EH (cell line): ENCODE data around the gene EXTL1.

Experiments used
- DNase-seq: peaks from one replicate; pipeline ENCODE4 v3.0.0-alpha.2; 2015; ENCODE audit warnings: low read depth

EXTL1 gene

DNA sequence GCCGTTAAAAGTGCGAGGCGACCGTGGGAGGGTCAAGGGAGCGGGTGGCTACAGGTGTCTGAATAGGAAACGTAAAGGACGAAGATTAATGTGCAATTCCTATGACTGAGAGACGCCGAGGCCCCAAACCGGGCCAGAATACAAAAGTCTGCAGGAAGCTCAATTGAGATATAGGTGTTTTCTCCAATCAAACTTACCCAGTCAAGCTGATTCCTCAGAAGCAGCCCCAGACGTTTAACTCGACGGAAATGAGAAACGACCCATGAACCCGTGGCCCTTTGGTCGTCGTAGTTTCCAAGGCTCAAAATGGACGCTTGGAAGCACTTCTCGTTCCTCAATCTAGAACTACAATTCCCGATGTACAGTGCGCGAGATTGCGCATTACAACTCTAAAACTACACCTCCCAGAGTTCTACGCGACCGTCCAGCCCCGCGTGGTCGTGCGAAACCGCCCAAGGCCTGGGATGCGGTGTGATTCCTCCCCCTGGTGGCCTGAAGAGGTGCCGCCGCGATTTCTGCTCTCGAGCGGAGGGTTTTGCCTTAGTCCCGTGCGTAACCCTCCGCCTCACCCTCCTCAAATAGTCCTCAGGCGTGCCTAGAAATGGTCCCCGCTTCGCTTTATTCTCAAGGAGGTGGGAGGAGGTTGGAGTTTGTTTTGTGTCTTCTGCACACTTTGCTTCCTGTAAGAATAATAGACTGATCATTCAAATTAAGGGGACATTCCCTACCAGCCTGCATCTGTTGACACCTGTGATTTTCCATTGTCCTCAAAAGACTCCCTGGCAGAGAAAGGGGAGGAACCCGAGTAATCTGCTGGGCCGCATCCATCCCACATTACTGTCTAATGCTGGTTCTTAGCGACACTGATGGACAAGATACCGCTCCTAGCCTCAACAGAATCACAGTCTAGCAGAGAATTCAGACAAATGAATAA lies 23.5 kb upstream of the EXTL1 start, which contains the start of gene PAFAH2:
Gene PAFAH2 (minus strand): TSS at position 236 of the 934 bp plus-strand sequence. CDS start 7,247 bp downstream, outside the sequence.
- DNase-seq: peak; percentile 99

GRCh38 chr1:25999041-25999800 lies 22.4 kb upstream of the EXTL1 start:
- no peak for DNase-seq

DNA sequence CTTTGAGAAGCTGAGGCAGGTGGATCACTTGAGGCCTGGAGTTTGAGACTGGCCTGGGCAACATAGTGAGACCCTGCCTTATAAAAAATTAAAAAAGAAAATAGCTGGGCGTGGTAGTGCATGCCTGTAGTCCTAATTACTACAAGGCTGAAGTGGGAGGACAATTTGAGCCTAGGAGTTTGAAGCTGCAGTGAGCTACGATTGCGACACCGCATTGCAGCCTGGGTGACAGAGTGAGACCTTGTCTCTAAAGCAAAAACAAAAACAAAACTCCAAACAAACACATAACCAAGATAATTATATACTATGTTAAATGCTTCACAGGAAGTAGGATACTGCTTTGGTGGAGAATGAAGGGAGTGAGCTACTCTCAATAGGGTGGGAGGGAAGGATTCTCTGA lies 18.3 kb upstream of the EXTL1 start:
- DNase-seq: no peak

- no peak for DNase-seq
Observed at GRCh38 chr1:26003756-26004155, 17.8 kb upstream of the EXTL1 start.

DNA sequence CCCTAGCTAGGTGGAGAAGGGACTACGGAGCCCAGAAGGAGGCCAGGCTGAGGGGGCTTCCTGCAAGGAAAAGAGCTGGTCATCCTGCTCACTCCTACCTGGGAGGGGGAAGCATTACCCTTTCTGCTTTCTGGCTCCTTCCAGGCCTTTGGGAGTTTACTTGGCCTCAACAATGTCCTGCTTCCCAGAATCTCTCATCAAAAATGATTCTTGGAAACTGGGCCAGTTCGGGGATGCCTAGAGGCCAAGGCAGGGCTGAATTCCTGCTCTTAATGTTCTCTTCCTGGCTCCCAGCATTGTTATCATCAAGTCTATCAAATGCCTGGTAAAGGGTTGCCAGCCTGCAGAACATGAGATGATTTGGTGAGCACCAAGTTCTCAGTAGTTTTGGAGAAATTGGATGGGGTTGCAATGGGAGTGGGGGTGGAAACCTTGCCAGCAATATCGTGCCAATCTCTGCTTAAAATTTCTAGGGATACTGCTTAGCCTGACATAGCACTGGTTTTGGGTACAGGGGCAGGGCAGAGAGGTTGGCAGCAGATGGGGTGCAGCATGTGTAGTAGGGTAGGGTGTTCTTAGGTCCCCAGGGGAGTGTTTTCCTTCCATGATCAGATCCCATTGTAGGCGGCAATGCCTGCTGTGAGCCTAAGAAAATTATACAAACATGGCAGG lies 16.0 kb upstream of the EXTL1 start:
- DNase-seq: no peak

- DNase-seq: no peak
Observed at GRCh38 chr1:26006710-26007109, 14.9 kb upstream of the EXTL1 start.

- DNase-seq: no peak
Observed at GRCh38 chr1:26009796-26010447, 11.7 kb upstream of the EXTL1 start.

DNA sequence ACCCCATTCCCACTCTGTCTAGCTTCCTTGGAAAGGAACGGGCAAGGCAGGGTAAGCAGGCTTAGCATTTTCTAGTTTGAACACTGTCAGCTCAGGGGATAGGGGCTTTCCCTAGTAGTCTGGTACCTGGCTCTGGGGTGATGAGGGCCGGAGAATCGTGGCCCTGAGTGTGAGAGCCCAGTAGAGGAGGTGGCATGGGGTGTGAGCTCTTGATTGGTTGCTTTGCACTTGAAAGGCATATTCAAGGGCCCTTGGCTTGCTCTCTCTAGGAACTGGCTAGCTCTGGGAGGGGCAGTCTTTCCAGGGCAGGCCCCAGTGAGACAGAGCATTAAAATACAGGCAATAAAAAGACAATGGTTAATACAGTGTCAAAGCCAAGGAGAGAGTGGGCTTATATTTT lies 10.8 kb upstream of the EXTL1 start:
- no peak for DNase-seq

DNA sequence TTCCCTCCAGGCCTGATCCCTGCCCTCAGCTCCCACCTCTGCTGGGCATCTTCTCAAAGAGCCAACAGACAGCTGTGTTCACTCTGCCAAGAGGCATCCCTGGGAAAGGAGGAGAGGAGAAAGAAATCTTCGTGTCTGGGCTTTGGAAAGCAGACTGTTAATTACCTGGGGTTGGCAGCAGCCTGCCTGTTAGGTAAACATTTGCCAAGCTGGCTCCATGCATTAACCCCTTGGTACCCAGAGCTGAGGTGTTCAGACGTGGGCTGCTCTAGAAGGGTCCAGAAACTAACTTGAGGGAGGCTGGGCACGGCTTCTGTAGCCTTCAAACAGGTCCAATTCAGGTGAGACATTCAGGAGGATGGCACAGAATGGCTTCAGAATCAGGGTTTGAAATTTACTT lies 8.7 kb upstream of the EXTL1 start:
- DNase-seq: no peak

GRCh38 chr1:26014179-26014578 lies 7.4 kb upstream of the EXTL1 start:
- no peak for DNase-seq

DNA sequence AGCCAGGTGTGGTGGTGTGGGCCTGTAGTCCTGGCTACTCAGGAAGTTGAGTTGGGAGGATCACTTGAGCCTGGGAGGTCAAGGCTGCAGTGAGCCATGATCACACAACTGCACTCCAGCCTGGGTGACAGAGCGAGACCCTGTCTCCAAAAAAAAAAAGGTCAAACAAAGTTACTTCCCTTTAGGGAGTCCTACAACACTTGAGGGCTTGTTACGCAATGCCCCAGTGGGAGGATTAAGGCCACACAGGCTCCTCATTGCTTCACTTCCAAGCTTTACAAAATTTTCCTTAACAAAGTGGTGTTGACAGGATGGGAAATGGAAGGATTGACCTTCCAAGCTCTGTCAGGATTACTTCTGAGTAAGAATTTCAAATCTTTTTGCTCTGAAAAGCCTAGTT lies 6.2 kb upstream of the EXTL1 start:
- DNase-seq: peak; percentile 49

GRCh38 chr1:26016258-26016952 lies 5.2 kb upstream of the EXTL1 start:
- peak; percentile 38 for DNase-seq

DNA sequence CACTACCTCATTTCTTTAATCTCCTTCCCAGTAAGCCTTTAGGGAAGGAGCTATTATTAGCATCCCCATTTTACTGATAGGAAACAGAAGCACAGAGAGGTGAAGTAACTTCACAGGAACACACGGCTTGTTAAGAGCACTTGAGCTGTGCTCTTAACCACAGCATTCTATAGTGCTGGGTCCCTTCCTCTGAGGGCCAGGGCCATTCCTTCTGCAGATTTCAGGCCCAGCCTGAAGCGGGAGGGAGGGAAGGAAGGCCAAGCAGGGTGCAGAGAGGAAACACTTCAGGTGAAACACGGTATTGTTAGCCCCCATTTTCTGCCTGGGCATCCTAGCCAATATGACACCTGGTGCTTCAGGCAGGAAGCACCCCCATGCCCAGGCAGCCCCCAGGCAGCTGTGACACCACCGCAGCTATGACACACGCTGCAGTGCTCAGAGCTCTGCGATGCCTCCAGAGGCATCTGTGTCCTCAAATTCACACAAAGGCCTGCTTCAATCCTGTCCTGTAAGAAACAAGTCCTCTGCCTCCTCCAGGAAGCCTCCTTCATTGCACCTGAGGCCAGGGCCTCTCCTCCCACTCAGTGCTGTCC lies 4.5 kb upstream of the EXTL1 start:
- DNase-seq: peak; percentile 58

DNA sequence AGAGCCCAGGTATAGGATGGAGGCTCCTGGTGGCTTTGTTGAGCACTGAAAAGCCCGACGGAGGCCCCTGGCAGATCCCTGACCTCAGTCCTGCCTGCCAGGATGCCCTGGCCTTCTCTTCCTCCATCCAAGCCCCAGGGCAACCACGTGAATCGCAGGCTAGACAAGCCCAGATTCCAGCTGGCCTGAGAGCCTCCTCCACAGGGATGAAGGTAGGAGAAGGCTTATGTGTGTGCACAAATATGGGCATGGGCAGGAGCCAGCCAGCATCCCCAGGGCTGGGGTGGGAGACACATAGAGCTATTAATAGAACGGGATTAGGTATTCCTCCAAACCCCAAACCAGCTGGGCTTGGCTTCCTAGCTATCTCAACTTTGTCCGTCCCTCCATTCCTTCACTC lies 4.0 kb upstream of the EXTL1 start:
- DNase-seq: peak; percentile 91

- DNase-seq: peak; percentile 88
Observed at GRCh38 chr1:26019641-26020315, 1.8 kb upstream of the EXTL1 start.

DNA sequence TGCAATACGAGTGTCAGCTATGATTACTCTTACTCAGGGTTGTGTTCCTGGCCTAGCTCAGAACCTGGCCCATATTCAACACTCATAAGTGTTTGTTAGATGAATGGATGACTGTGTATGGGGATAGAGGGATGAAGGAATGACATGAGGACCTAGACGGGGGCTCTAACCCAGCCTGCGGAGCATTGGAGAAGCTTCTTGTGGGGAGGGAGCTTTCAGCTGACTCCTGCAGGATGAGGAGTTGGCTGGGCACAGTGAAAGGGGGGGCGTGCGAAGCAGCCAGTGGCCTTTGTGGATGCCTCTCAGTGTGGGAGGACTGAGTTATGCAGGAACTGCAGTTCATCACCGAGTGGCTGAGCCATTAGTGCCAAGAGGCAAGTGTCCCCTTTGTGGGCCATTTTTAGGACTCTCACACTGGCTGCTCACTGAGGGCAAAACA lies 1.2 kb upstream of the EXTL1 start:
- DNase-seq: peak; percentile 74

- DNase-seq: peak; percentile 41
Observed at GRCh38 chr1:26020941-26021646, 481 bp upstream of the EXTL1 start.

GRCh38 chr1:26022404-26022779 lies 817 bp downstream of the EXTL1 start:
- DNase-seq: no peak

- DNase-seq: no peak
Observed at GRCh38 chr1:26023009-26023408, 1.4 kb downstream of the EXTL1 start.

- no peak for DNase-seq
Observed at GRCh38 chr1:26023826-26024225, 2.3 kb downstream of the EXTL1 start.
